Measurements from ENCODE around the gene BEX2. TPM values are rescaled to one million over a fixed set of nuclear protein-coding genes. Genes with fewer than 3 reads are reported as not detected.

BEX2 gene
- polyA plus RNA-seq, 3 donors = 0.22 to 0.75 (median 0.66) TPM

DNA sequence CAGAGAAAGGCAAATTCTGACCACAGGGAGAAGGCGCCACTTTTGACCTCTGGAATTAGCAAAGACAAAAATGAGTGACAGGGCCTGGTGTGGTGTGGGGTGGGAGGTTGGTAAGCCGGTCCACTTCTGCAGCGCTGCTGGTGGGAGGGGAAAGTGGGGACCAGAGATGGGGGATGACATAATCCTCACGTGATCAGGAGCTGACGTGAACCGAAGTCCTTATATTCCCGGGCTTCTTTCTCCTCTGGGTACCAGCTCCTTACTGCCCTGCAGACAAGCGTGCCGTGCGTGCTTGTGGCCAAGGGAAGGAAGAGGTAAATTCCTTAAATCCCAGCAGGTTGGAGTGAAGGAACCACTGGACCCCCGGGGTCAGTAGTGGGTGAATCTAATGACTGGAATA, 19.2 kb upstream of the BEX2 start, which contains the start of gene TCEAL7:
Gene TCEAL7 (plus strand): TSS at position 249 of the 400 bp plus-strand sequence. CDS start 1,165 bp downstream, outside the sequence.
- intact Hi-C loops (cut with micrococcal nuclease) = no loop called here
- H3K79me2 ChIP-seq (ENCODE audit: insufficient read depth, low read length) = no peaks in the 10 kb centered on the region
- TF ChIP-seq, protein P1, sequence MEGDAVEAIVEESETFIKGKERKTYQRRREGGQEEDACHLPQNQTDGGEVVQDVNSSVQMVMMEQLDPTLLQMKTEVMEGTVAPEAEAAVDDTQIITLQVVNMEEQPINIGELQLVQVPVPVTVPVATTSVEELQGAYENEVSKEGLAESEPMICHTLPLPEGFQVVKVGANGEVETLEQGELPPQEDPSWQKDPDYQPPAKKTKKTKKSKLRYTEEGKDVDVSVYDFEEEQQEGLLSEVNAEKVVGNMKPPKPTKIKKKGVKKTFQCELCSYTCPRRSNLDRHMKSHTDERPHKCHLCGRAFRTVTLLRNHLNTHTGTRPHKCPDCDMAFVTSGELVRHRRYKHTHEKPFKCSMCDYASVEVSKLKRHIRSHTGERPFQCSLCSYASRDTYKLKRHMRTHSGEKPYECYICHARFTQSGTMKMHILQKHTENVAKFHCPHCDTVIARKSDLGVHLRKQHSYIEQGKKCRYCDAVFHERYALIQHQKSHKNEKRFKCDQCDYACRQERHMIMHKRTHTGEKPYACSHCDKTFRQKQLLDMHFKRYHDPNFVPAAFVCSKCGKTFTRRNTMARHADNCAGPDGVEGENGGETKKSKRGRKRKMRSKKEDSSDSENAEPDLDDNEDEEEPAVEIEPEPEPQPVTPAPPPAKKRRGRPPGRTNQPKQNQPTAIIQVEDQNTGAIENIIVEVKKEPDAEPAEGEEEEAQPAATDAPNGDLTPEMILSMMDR (IDR thresholded peaks at IDR 0.05) = no peak
- peaks cover 0 to 8% (median 0%) of the 10 kb centered on the region in 7 donors for H3K9me3 Mint-ChIP-seq
- H4K20me1 ChIP-seq (ENCODE audit: insufficient read depth, low read length) = no peaks in the 10 kb centered on the region
- H3K27ac ChIP-seq (ENCODE audit: low read depth in 1 of 2, low read length in 2 of 2) = no peak within 1 kb of the TSS
- H2AFZ ChIP-seq (ENCODE audit: insufficient read depth, low read depth, low read length, poor library complexity, severe bottlenecking) = no peak within 1 kb of the TSS
- no peak within 1 kb of the TSS for H3K9ac ChIP-seq (ENCODE audit: insufficient read depth, low read length, poor library complexity, severe bottlenecking)
- no peaks in the 10 kb centered on the region for H3K36me3 Mint-ChIP-seq
- no peak within 1 kb of the TSS for H3K4me3 ChIP-seq (replicated peaks in 1 of 3; ENCODE audit: low read depth in 2 of 3, low read length in 3 of 3)
- no peaks in the 10 kb centered on the region for H3K36me3 ChIP-seq (replicated peaks in 1 of 2; ENCODE audit: control insufficient read depth in 1 of 2, insufficient read depth in 2 of 2, low read length in 2 of 2)
- H3K27me3 Mint-ChIP-seq (ENCODE audit: low read depth in 3 of 3) = peaks cover 21 to 33% (median 23%) of the 10 kb centered on the region in 3 donors
- no peak within 1 kb of the TSS for H3K4me2 ChIP-seq (replicated peaks; ENCODE audit: extremely low read depth, low read length, poor library complexity, severe bottlenecking)
- 80% methylated on average over 1 of the region's 11 CpGs for WGBS (ENCODE audit: insufficient coverage)
- H3K9me3 ChIP-seq (replicated peaks in 1 of 2; ENCODE audit: control insufficient read depth in 1 of 2, insufficient read depth in 1 of 2, low read length in 2 of 2) = no peaks in the 10 kb centered on the region
- peaks cover 17 to 27% of the 10 kb centered on the region in 2 donors for H3K27me3 ChIP-seq (ENCODE audit: control insufficient read depth in 2 of 2, insufficient read depth in 2 of 2, low read length in 2 of 2)
- H3K4me1 ChIP-seq (ENCODE audit: control insufficient read depth in 1 of 2, insufficient read depth in 2 of 2, low read length in 2 of 2) = no peaks in the 10 kb centered on the region
- peak within 1 kb of the TSS in 1 of 2 donors; percentile 73 for H3K4me3 Mint-ChIP-seq
- DNase-seq = no peak
- H3K4me1 Mint-ChIP-seq = peaks cover 10% of the 10 kb centered on the region
- H3K27ac Mint-ChIP-seq = no peak within 1 kb of the TSS

GRCh38 chrX:103311399-103311780, 600 bp upstream of the BEX2 start:
- Mint-ChIP-seq H3K27me3 (ENCODE audit: low read depth in 3 of 3) (peaks cover 6 to 18% (median 17%) of the 10 kb centered on the region in 3 donors), H3K4me1 (peaks cover 3% of the 10 kb centered on the region), H3K27ac (no peak overlapping the region), H3K36me3 (no peaks in the 10 kb centered on the region), H3K4me3 (peak overlapping the region in 1 of 2 donors; percentile 81), H3K9me3 (peaks cover 0 to 6% (median 0%) of the 10 kb centered on the region in 7 donors)
- Histone ChIP-seq H3K27me3 (ENCODE audit: control insufficient read depth in 2 of 2, insufficient read depth in 2 of 2, low read length in 2 of 2) (peaks cover 2 to 10% of the 10 kb centered on the region in 2 donors), H4K20me1 (ENCODE audit: insufficient read depth, low read length) (no peaks in the 10 kb centered on the region), H3K27ac (ENCODE audit: low read depth in 1 of 2, low read length in 2 of 2) (no peak overlapping the region), H2AFZ (ENCODE audit: insufficient read depth, low read depth, low read length, poor library complexity, severe bottlenecking) (no peak overlapping the region), H3K9ac (ENCODE audit: insufficient read depth, low read length, poor library complexity, severe bottlenecking) (no peak overlapping the region), H3K79me2 (ENCODE audit: insufficient read depth, low read length) (no peaks in the 10 kb centered on the region), H3K4me3 (replicated peaks in 1 of 3; ENCODE audit: low read depth in 2 of 3, low read length in 3 of 3) (no peak overlapping the region), H3K4me1 (ENCODE audit: control insufficient read depth in 1 of 2, insufficient read depth in 2 of 2, low read length in 2 of 2) (peaks cover 7% of the 10 kb centered on the region in 2 donors), H3K9me3 (replicated peaks in 1 of 2; ENCODE audit: control insufficient read depth in 1 of 2, insufficient read depth in 1 of 2, low read length in 2 of 2) (no peaks in the 10 kb centered on the region), H3K36me3 (replicated peaks in 1 of 2; ENCODE audit: control insufficient read depth in 1 of 2, insufficient read depth in 2 of 2, low read length in 2 of 2) (no peaks in the 10 kb centered on the region), H3K4me2 (replicated peaks; ENCODE audit: extremely low read depth, low read length, poor library complexity, severe bottlenecking) (no peak overlapping the region)
- intact Hi-C loops (cut with micrococcal nuclease) = no loop called here
- no peak for DNase-seq
- WGBS (ENCODE audit: insufficient coverage) = no CpG with 5 or more reads among the region's 3 CpGs
- TF ChIP-seq, protein P1 (IDR thresholded peaks at IDR 0.05) = no peak

Data from CD14-positive monocyte (primary cell).